Neural cell (in vitro differentiated cells): ENCODE measurements around the gene CPA1.

Experiments used
- EP300 ChIP-seq: fragments of 450-650 bp; conservative IDR thresholded peaks from 2 replicates; pipeline ENCODE4 v1.6.1; 2014; ENCODE audit warnings: antibody characterized with exemption, mild to moderate bottlenecking, moderate library complexity; ENCODE audit not compliant: poor library complexity, severe bottlenecking
- EZH2 ChIP-seq: fragments of 200-600, 300-800 bp; shearing (Covaris generic), sonication (generic); IDR thresholded peaks from 2 replicates; pipeline ENCODE4 v1.6.1; 2014; ENCODE audit warnings: antibody characterized with exemption, low read length, borderline replicate concordance, mild to moderate bottlenecking; ENCODE audit not compliant: insufficient read depth, poor library complexity, severe bottlenecking
- MXI1 ChIP-seq: fragments of 450-650 bp; conservative IDR thresholded peaks from 2 replicates; pipeline ENCODE4 v1.6.1; 2014; ENCODE audit warnings: antibody characterized with exemption, mild to moderate bottlenecking; ENCODE audit not compliant: poor library complexity, severe bottlenecking
- POLR2AphosphoS5 ChIP-seq: IDR thresholded peaks from 2 replicates; pipeline ENCODE4 v1.6.1; 2012
- RAD21 ChIP-seq: fragments of 450-650 bp; conservative IDR thresholded peaks from 2 replicates; pipeline ENCODE4 v1.6.1; 2014; ENCODE audit warnings: antibody characterized with exemption, mild to moderate bottlenecking, moderate library complexity
- TAF1 ChIP-seq: IDR thresholded peaks from 2 replicates; pipeline ENCODE4 v1.6.1; 2012; ENCODE audit warnings: low read depth
- TF ChIP-seq, protein P1 (sequence below): fragments of 450-650 bp; IDR thresholded peaks from 2 replicates; pipeline ENCODE4 v1.5.1; 2014; ENCODE audit warnings: antibody characterized with exemption, mild to moderate bottlenecking, moderate library complexity; ENCODE audit not compliant: poor library complexity, severe bottlenecking
- TF ChIP-seq, protein P2 (sequence below): IDR thresholded peaks from 2 replicates; pipeline ENCODE4 v1.6.1; 2012; ENCODE audit warnings: borderline replicate concordance

DNA sequence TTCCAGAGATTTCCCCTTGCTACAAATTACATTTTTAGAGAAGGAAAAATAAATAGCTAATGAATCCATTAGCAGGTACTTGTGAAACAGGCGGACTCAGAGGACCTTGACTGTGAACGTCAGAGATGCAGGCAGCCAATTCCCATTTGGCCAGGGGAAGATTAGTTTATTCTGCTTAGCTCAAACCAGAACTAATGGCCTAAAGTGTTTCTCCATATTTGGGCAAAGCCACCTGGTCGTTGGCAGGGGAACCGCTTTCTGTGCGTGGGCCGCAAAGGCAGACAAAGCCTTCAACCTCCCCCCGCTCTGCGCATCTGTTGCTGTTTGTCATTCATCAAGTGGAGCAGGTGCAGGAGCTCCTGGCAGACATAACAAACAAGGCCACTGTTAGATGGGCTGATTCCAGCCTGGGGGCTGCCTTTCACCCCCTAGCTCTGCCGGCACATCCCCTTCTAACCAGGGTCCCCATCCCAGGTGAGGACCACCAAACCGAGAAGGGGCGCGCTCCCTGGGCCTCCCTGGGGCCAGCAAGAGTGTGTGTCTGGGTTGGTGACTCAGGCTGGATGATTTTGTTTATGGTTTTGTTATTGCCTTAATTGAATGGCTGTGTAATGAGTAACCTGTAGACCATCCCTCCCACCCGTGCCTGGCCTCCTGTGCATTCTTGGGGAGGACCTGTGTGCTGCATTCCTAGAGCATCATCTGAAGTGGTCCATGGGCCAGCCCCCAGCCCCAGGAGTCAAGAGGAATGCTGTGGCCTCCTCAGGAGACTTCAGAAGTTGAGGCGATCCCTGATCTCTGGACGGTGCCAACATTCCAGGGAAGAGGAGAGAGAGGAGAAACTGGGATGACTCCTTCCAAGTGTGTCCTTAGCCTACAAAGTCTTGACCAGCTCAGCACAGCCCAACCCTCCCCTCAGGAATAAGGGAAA lies 14.5 kb upstream of the CPA1 start:
- TF ChIP-seq, protein P1, sequence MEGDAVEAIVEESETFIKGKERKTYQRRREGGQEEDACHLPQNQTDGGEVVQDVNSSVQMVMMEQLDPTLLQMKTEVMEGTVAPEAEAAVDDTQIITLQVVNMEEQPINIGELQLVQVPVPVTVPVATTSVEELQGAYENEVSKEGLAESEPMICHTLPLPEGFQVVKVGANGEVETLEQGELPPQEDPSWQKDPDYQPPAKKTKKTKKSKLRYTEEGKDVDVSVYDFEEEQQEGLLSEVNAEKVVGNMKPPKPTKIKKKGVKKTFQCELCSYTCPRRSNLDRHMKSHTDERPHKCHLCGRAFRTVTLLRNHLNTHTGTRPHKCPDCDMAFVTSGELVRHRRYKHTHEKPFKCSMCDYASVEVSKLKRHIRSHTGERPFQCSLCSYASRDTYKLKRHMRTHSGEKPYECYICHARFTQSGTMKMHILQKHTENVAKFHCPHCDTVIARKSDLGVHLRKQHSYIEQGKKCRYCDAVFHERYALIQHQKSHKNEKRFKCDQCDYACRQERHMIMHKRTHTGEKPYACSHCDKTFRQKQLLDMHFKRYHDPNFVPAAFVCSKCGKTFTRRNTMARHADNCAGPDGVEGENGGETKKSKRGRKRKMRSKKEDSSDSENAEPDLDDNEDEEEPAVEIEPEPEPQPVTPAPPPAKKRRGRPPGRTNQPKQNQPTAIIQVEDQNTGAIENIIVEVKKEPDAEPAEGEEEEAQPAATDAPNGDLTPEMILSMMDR = no peak
- TF ChIP-seq POLR2AphosphoS5 = peak; percentile 63
- TF ChIP-seq MXI1 = no peak
- no peak for TF ChIP-seq EZH2
- peak; percentile 89 for TF ChIP-seq EP300
- TF ChIP-seq, protein P2, sequence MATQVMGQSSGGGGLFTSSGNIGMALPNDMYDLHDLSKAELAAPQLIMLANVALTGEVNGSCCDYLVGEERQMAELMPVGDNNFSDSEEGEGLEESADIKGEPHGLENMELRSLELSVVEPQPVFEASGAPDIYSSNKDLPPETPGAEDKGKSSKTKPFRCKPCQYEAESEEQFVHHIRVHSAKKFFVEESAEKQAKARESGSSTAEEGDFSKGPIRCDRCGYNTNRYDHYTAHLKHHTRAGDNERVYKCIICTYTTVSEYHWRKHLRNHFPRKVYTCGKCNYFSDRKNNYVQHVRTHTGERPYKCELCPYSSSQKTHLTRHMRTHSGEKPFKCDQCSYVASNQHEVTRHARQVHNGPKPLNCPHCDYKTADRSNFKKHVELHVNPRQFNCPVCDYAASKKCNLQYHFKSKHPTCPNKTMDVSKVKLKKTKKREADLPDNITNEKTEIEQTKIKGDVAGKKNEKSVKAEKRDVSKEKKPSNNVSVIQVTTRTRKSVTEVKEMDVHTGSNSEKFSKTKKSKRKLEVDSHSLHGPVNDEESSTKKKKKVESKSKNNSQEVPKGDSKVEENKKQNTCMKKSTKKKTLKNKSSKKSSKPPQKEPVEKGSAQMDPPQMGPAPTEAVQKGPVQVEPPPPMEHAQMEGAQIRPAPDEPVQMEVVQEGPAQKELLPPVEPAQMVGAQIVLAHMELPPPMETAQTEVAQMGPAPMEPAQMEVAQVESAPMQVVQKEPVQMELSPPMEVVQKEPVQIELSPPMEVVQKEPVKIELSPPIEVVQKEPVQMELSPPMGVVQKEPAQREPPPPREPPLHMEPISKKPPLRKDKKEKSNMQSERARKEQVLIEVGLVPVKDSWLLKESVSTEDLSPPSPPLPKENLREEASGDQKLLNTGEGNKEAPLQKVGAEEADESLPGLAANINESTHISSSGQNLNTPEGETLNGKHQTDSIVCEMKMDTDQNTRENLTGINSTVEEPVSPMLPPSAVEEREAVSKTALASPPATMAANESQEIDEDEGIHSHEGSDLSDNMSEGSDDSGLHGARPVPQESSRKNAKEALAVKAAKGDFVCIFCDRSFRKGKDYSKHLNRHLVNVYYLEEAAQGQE = peak; percentile 45
- peak; percentile 40 for TF ChIP-seq RAD21
- no peak for TF ChIP-seq TAF1
